Activated T-helper 1 cell treated with Interleukin-2 at 50 U/mL for 16 hours (primary cell): Measurements from ENCODE around the gene NHEJ1.

Experiments used
- DNase-seq: peaks from one replicate; pipeline ENCODE4 v3.0.0-alpha.2; 2020; ENCODE audit warnings: low read depth

NHEJ1 gene

DNA sequence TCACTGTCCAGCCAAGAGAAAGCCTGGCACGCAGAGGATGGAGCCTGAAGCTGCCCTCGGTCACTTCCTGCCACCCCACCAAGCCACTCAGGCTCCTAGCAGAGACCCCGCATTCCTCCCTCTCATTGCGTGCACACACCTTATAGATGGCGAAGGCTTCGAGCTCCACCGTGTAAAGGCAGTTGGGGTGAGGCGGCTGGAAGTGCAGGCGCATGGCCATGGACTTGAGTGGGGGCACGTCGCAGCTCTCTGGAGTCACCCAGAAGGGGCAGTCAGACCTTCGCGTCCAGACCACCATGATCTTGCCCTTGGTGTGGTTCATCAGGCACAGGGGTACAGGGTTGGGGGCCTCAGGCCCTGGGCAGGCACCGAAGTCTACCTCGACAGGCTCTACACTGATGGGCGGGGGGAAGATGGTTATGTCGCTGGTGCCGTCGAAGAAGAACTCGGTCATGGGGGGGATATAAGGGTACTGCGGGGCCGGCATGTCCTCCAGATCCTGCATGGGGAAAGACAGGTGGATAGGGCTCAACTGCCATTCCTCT is 133.0 kb downstream of the NHEJ1 start:
- no peak for DNase-seq

DNA sequence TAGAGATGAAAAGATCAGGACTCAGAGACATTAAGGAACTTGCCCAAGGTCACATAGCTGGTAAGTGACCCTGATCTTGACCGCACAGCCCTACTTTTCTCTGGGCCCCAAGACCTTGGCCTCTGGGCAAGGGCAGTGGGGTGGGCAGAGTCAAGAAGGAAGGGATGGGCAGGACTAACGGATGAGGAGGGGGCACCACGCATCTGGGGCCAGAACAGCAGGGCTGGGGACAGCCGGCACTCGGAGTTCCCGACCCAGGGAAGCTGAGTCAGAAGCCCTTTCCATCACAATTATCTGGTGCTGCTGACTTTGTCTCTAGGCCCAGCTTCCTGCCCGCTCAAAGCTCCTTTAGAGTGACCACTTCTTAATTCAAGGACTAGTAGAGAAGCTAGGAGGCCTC is 133.7 kb downstream of the NHEJ1 start:
- DNase-seq = no peak

DNA sequence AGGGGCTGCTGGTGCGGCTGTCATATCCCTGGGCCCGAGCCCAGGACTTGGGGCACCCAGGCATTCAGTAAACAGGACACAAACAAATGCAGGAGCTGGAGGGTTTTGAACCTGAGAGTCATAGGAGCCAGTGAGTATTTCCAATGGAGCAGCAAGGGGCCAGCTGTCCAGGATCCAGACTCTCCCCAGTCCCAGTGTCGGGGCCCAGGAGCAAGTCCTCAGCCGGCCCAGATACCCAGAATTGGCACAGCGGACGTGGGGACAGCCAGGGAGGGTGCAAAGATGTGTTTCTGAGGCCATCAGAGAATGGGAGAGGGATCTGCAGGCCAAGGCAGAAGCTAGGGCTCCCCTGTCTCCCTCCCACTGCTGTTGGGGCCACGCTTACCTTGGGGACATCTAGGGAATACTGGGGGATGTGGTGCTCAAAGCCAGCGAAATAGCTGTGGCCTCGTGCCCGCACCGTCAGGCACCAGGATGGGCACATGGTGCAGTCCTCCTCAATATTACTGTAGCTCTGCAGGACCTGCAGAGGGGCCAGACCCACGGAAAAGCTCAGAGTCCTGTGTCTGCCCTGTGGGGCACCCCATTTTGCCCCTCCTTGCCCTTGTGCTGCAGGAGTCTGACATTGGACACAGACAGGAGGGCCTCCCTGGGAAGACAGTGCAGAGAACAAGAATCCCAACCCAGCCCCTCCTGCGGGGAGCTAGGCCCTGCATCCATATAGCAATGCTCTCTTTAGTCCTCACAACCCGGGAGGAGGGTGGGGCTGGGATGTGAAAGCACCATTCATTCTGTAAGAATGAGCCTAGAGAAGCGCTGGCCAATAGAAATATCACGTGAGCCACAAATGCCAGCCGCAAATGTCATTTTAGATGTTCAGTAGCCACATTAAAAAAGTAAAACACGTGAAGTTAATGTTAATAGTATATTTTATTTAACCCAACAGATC is 134.7 kb downstream of the NHEJ1 start:
- no peak for DNase-seq
